Upper lobe of right lung (tissue), 1 donor: Measurements from ENCODE around the gene PSD4. TPM values are rescaled to one million over a fixed set of nuclear protein-coding genes. Genes with fewer than 3 reads are reported as not detected.

Source experiments
- ATAC-seq: fragments of 200-7000 bp; cut with Tn5 transposase; one replicate; pipeline ENCODE4 v1.9.1; 2020; ENCODE audit warnings: mild to moderate bottlenecking, moderate library complexity
- DNase-seq: peaks from one replicate; pipeline ENCODE4 v3.0.0-alpha.2; 2020
- H3K27ac ChIP-seq: fragments of 200-600 bp; one replicate; pipeline ENCODE4 v1.8.0; 2022
- H3K27me3 ChIP-seq: fragments of 200-600 bp; one replicate; pipeline ENCODE4 v1.8.0; 2022; ENCODE audit warnings: mild to moderate bottlenecking
- H3K36me3 ChIP-seq: fragments of 200-600 bp; one replicate; pipeline ENCODE4 v1.8.0; 2022
- H3K4me1 ChIP-seq: fragments of 200-600 bp; one replicate; pipeline ENCODE4 v1.8.0; 2022
- H3K4me3 ChIP-seq: fragments of 200-600 bp; one replicate; pipeline ENCODE4 v1.8.0; 2022; ENCODE audit warnings: mild to moderate bottlenecking
- H3K9me3 ChIP-seq: fragments of 200-600 bp; one replicate; pipeline ENCODE4 v1.8.0; 2022
- CTCF ChIP-seq: fragments of 200-600 bp; IDR thresholded peaks from one replicate; pipeline ENCODE4 v1.8.0; 2022; ENCODE audit warnings: antibody characterized with exemption
- intact Hi-C: fragments of 100-400 bp; cut with DNase I; formaldehyde crosslinking; loops from one replicate; pipeline ENCODE4 v1.11.0; 2022
- total RNA-seq: library from RNA; stranded (reverse); fragmentation: NEBNext Ultra II Directional; extraction: Animal tissue kit (Norgen Biotek cat#: 25700); gene quantifications from one replicate; pipeline ENCODE4 v1.2.1, GENCODE V29; 2021
- donor health status: DM: no; HTN: yes; CAD: no; lungs with severe emphysema.

PSD4 gene
- total RNA-seq, 1 donor from 2014 or later = 37.8 TPM

GRCh38 chr2:113197347-113198047 is 23.7 kb downstream of the PSD4 start:
- intact Hi-C loops = no loop called here
- no peak overlapping the region for H3K4me3 ChIP-seq

GRCh38 chr2:113198048-113198789 is 24.4 kb downstream of the PSD4 start:
- H3K36me3 ChIP-seq = peaks cover 16% of the 10 kb centered on the region
- H3K27ac ChIP-seq = peak overlapping the region; percentile 80
- no peaks in the 10 kb centered on the region for H3K27me3 ChIP-seq
- intact Hi-C loops = no loop called here
- no peaks in the 10 kb centered on the region for H3K9me3 ChIP-seq
- ATAC-seq (no peak), DNase-seq (no peak)
- no peak for TF ChIP-seq CTCF
- H3K4me1 ChIP-seq = peaks cover 5% of the 10 kb centered on the region
- H3K4me3 ChIP-seq = peak overlapping the region; percentile 80

More at GRCh38 chr2:113197347-113198047, 23.7 kb downstream of the PSD4 start:
- ATAC-seq (no peak), DNase-seq (no peak)
- TF ChIP-seq CTCF = no peak
- Histone ChIP-seq H3K9me3 (no peaks in the 10 kb centered on the region), H3K27me3 (no peaks in the 10 kb centered on the region), H3K36me3 (peaks cover 19% of the 10 kb centered on the region), H3K4me1 (peaks cover 5% of the 10 kb centered on the region), H3K27ac (no peak overlapping the region)

- H3K4me3 ChIP-seq = peak overlapping the region; percentile 80
- TF ChIP-seq CTCF = peak; percentile 88
- intact Hi-C loops = no loop called here
- peak; percentile 96 for ATAC-seq
- H3K27ac ChIP-seq = peak overlapping the region; percentile 80
- peak; percentile 93 for DNase-seq
- H3K36me3 ChIP-seq = peaks cover 16% of the 10 kb centered on the region
- H3K4me1 ChIP-seq = peaks cover 5% of the 10 kb centered on the region
- no peaks in the 10 kb centered on the region for H3K9me3 ChIP-seq
- no peaks in the 10 kb centered on the region for H3K27me3 ChIP-seq
Measured at GRCh38 chr2:113198790-113199612, 25.2 kb downstream of the PSD4 start.

GRCh38 chr2:113200236-113200635 is 26.5 kb downstream of the PSD4 start:
- Histone ChIP-seq H3K4me1 (peaks cover 5% of the 10 kb centered on the region), H3K9me3 (no peaks in the 10 kb centered on the region), H3K4me3 (no peak overlapping the region), H3K27me3 (no peaks in the 10 kb centered on the region), H3K36me3 (peaks cover 16% of the 10 kb centered on the region), H3K27ac (no peak overlapping the region)
- DNase-seq = peak; percentile 58
- TF ChIP-seq CTCF = no peak
- intact Hi-C loops = loop anchor here (5.0 kb wide), 1 partner anchor 42 kb away; no protein-coding TSS in a partner anchor
- no peak for ATAC-seq

GRCh38 chr2:113200736-113201490 is 27.1 kb downstream of the PSD4 start:
- Histone ChIP-seq H3K27me3 (no peaks in the 10 kb centered on the region), H3K4me1 (peaks cover 5% of the 10 kb centered on the region), H3K36me3 (peaks cover 16% of the 10 kb centered on the region), H3K4me3 (no peak overlapping the region), H3K27ac (no peak overlapping the region), H3K9me3 (no peaks in the 10 kb centered on the region)
- intact Hi-C loops = loop anchor here (5.0 kb wide), 1 partner anchor 41 kb away; no protein-coding TSS in a partner anchor
- ATAC-seq = no peak
- no peak for TF ChIP-seq CTCF
- DNase-seq = peak; percentile 55
